Eye (tissue), 1 donor: ENCODE data around the gene METRNL.

Source experiments
- DNase-seq: peaks from one replicate; pipeline ENCODE4 v3.0.0-alpha.2; 2015

The METRNL gene

GRCh38 chr17:83067718-83068261 is 11.6 kb upstream of the METRNL start:
- no peak for DNase-seq

- no peak for DNase-seq
Observed at GRCh38 chr17:83068641-83069570, 10.5 kb upstream of the METRNL start.

- DNase-seq: no peak
Observed at GRCh38 chr17:83069571-83069906, 9.9 kb upstream of the METRNL start.

GRCh38 chr17:83069931-83070742 is 9.3 kb upstream of the METRNL start:
- no peak for DNase-seq

GRCh38 chr17:83070800-83071341 is 8.5 kb upstream of the METRNL start:
- no peak for DNase-seq

- no peak for DNase-seq
Observed at GRCh38 chr17:83071365-83071764, 8.0 kb upstream of the METRNL start.

GRCh38 chr17:83071966-83072562 is 7.3 kb upstream of the METRNL start:
- no peak for DNase-seq

GRCh38 chr17:83072600-83073358 is 6.6 kb upstream of the METRNL start:
- DNase-seq: no peak

- no peak for DNase-seq
Observed at GRCh38 chr17:83073389-83074063, 5.9 kb upstream of the METRNL start.

GRCh38 chr17:83074486-83075223 is 4.8 kb upstream of the METRNL start:
- no peak for DNase-seq

- DNase-seq: no peak
Observed at GRCh38 chr17:83075270-83075880, 4.0 kb upstream of the METRNL start.

GRCh38 chr17:83076938-83077337 is 2.5 kb upstream of the METRNL start:
- DNase-seq: no peak

- DNase-seq: no peak
Observed at GRCh38 chr17:83077411-83077810, 2.0 kb upstream of the METRNL start.

- no peak for DNase-seq
Observed at GRCh38 chr17:83077939-83078338, 1.5 kb upstream of the METRNL start.

- DNase-seq: peak; percentile 80
Observed at GRCh38 chr17:83078378-83079351, 744 bp upstream of the METRNL start.

GRCh38 chr17:83079766-83080578 is 563 bp downstream of the METRNL start:
- no peak for DNase-seq

- no peak for DNase-seq
Observed at GRCh38 chr17:83080579-83080857, 1.1 kb downstream of the METRNL start.
